Measurements from ENCODE around the gene COL7A1. TPM values are rescaled to one million over a fixed set of nuclear protein-coding genes. Genes with fewer than 3 reads are reported as not detected.

Gene COL7A1
- total RNA-seq, 1 experiment from 2014 or later: 22.9 TPM

- Histone ChIP-seq H3K79me2 (ENCODE audit: insufficient read depth, low read length) (no peaks in the 10 kb centered on the region), H4K91ac (ENCODE audit: insufficient read length, low read depth, low read length) (no peak overlapping the region), H2BK120ac (ENCODE audit: low read depth, low read length, poor library complexity, severe bottlenecking) (no peak overlapping the region), H2BK12ac (ENCODE audit: insufficient read length, low read depth, low read length) (no peak overlapping the region), H2BK20ac (ENCODE audit: low read depth, low read length, poor library complexity, severe bottlenecking) (no peak overlapping the region), H3K27me3 (ENCODE audit: insufficient read depth, low read length) (no peaks in the 10 kb centered on the region), H3K23ac (ENCODE audit: insufficient read length, low read depth, low read length) (no peak overlapping the region), H3K14ac (ENCODE audit: insufficient read depth, low read length) (no peak overlapping the region), H3K56ac (ENCODE audit: insufficient read length, low read depth, low read length) (no peak overlapping the region), H3K4ac (ENCODE audit: low read depth, low read length) (no peak overlapping the region), H3T11ph (ENCODE audit: low read length) (no peak overlapping the region), H3K18ac (ENCODE audit: insufficient read length, low read depth, low read length) (no peak overlapping the region), H4K8ac (replicated peaks; ENCODE audit: insufficient read length, low read depth, low read length) (no peak overlapping the region), H2BK15ac (ENCODE audit: low read depth, low read length) (no peak overlapping the region), H4K20me1 (ENCODE audit: control insufficient read depth, insufficient read depth, insufficient read length) (no peaks in the 10 kb centered on the region), H3K4me2 (ENCODE audit: insufficient read depth, insufficient read length, low read length) (no peak overlapping the region), H2BK5ac (ENCODE audit: insufficient read length, low read length) (no peak overlapping the region), H4K5ac (ENCODE audit: insufficient read length, low read depth, low read length) (no peak overlapping the region), H3K23me2 (ENCODE audit: insufficient read length, low read depth, low read length, poor library complexity, severe bottlenecking) (no peaks in the 10 kb centered on the region), H3K9ac (ENCODE audit: extremely low read depth, insufficient read length, low read length) (no peak overlapping the region), H3K9me3 (ENCODE audit: control insufficient read depth, low read depth, low read length) (no peaks in the 10 kb centered on the region), H3K27ac (ENCODE audit: insufficient read length, low read depth, low read length) (no peak overlapping the region), H3K4me1 (ENCODE audit: insufficient read depth, low read length) (no peaks in the 10 kb centered on the region), H2AK5ac (ENCODE audit: insufficient read length, low read length) (no peak overlapping the region), H2AFZ (ENCODE audit: low read length) (no peak overlapping the region), H3K79me1 (ENCODE audit: insufficient read depth, low read depth, low read length, poor library complexity, severe bottlenecking) (no peaks in the 10 kb centered on the region)
- no peaks in the 10 kb centered on the region for H3K4me1 Mint-ChIP-seq
- WGBS (ENCODE audit: extremely low coverage, insufficient read length, low lambda C conversion rate): no CpG with 5 or more reads among the region's 3 CpGs
- H3K27me3 Mint-ChIP-seq (ENCODE audit: low read depth): no peaks in the 10 kb centered on the region
- H3K9me3 Mint-ChIP-seq: no peaks in the 10 kb centered on the region; a peak in 1 of 5 replicates
- H3K27ac Mint-ChIP-seq: no peak overlapping the region
- TF ChIP-seq CTCF (conservative IDR thresholded peaks at IDR 0.05): no peak
- DNase-seq: no peak
- H3K4me3 Mint-ChIP-seq: no peak overlapping the region
- H3K36me3 Mint-ChIP-seq (ENCODE audit: insufficient read depth in 1 of 3, low read depth in 3 of 3): peaks cover 19 to 64% (median 49%) of the 10 kb centered on the region in 3 experiments; a peak in 6 of 7 replicates
Observed at GRCh38 chr3:48528754-48529153, 66.4 kb downstream of the COL7A1 start.

Measured in H9 (cell line).